Keratinocyte (primary cell): ENCODE data around the gene TUFT1. TPM values are rescaled to one million over a fixed set of nuclear protein-coding genes. Genes with fewer than 3 reads are reported as not detected.

Experiments used
- DNase-seq: peaks from one replicate; pipeline ENCODE4 v3.0.0-alpha.2; 2011; ENCODE audit warnings: low read depth, missing footprints, low spot score
- FAIRE-seq: peaks from 2 replicates; lab custom pipeline; 2011; peaks lifted over from hg19 to GRCh38; lab: Jason Lieb, UNC
- H2AFZ ChIP-seq: 2 replicates; pipeline ENCODE4 v1.6.0; 2012; ENCODE audit warnings: low read length, control low read depth, inconsistent platforms; ENCODE audit not compliant: control insufficient read depth
- H3K27ac ChIP-seq: 2 replicates; pipeline ENCODE4 v1.5.1; 2011; ENCODE audit warnings: low read length; ENCODE audit not compliant: control insufficient read depth, insufficient read depth
- H3K27me3 ChIP-seq: 3 replicates; pipeline ENCODE4 v1.6.0; 2011; ENCODE audit warnings: low read length; ENCODE audit not compliant: control insufficient read depth, insufficient read depth; ENCODE audit errors: extremely low read depth
- H3K36me3 ChIP-seq, 2 experiments: 2 replicates in 1 of 2; 3 replicates in 1 of 2; pipeline ENCODE4 v1.5.1; 2011; ENCODE audit warnings: low read length in 2 of 2, mild to moderate bottlenecking in 1 of 2; ENCODE audit not compliant: control insufficient read depth in 2 of 2, insufficient read depth in 2 of 2; ENCODE audit errors: extremely low read depth in 1 of 2
- H3K4me1 ChIP-seq: 3 replicates; pipeline ENCODE4 v1.5.1; 2011; ENCODE audit warnings: low read length; ENCODE audit not compliant: control insufficient read depth, insufficient read depth; ENCODE audit errors: extremely low read depth
- H3K4me2 ChIP-seq: 3 replicates; pipeline ENCODE4 v1.6.0; 2011; ENCODE audit warnings: low read depth, low read length; ENCODE audit not compliant: control insufficient read depth, insufficient read depth; ENCODE audit errors: extremely low read depth
- H3K4me3 ChIP-seq, 3 experiments: fragments of 200-600 bp in 1 of 3; sonication (generic) in 1 of 3; 2 replicates in 2 of 3; 3 replicates in 1 of 3; pipeline ENCODE4 v1.5.1; 2011 to 2016; ENCODE audit warnings: low read length in 3 of 3, mild to moderate bottlenecking in 3 of 3, control low read depth in 2 of 3, inconsistent platforms in 1 of 3, low read depth in 1 of 3, mixed read lengths in 1 of 3, mixed run types in 1 of 3, moderate library complexity in 1 of 3; ENCODE audit not compliant: control insufficient read depth in 2 of 3, insufficient read depth in 2 of 3; ENCODE audit errors: extremely low read depth in 1 of 3
- H3K79me2 ChIP-seq: 2 replicates; pipeline ENCODE4 v1.6.0; 2012; ENCODE audit warnings: low read length; ENCODE audit not compliant: control insufficient read depth, insufficient read depth
- H3K9ac ChIP-seq: 3 replicates; pipeline ENCODE4 v1.6.0; 2011; ENCODE audit warnings: low read length; ENCODE audit not compliant: control insufficient read depth, insufficient read depth; ENCODE audit errors: extremely low read depth
- H3K9me1 ChIP-seq: 3 replicates; pipeline ENCODE4 v1.6.0; 2011; ENCODE audit warnings: low read length; ENCODE audit not compliant: control insufficient read depth, insufficient read depth; ENCODE audit errors: extremely low read depth
- H3K9me3 ChIP-seq: 2 replicates; pipeline ENCODE4 v1.5.1; 2012; ENCODE audit warnings: low read depth, low read length; ENCODE audit not compliant: control insufficient read depth
- H4K20me1 ChIP-seq: 3 replicates; pipeline ENCODE4 v1.6.0; 2011; ENCODE audit warnings: low read length; ENCODE audit not compliant: control insufficient read depth, insufficient read depth; ENCODE audit errors: extremely low read depth
- EZH2 ChIP-seq: IDR thresholded peaks from one replicate; pipeline ENCODE4 v1.6.1; 2012; ENCODE audit warnings: inconsistent platforms, mild to moderate bottlenecking, low read length, moderate library complexity
- dilution Hi-C: fragments of 300-500 bp; cut with MboI; formaldehyde crosslinking; loops from one replicate; pipeline ENCODE4 v1.7.0; 2020; ENCODE audit warnings: low sequenced_read_pairs; ENCODE audit not compliant: extremely low pct_ligation_motif_present
- polyA plus RNA-seq, 5 experiments: library from polyadenylated mRNA; depleted of rRNA in 3 of 5; stranded (reverse) in 3 of 5; stranded (forward) in 1 of 5; unstranded in 1 of 5; fragments of >200 nt; gene quantifications; 1 replicate in 1 of 5; 2 replicates in 3 of 5; 3 replicates in 1 of 5; pipeline versions ENCODE4 v1.2.1 to v1.2.3, GENCODE V29; 2011 to 2012; ENCODE audit warnings: missing spikeins in 2 of 5, low read depth in 1 of 5, low replicate concordance in 1 of 5
- TF ChIP-seq, protein P1 (sequence below), 3 experiments: IDR thresholded peaks in 1 of 3; conservative IDR thresholded peaks in 1 of 3; optimal IDR thresholded peaks in 1 of 3; 2 replicates in 2 of 3; 3 replicates in 1 of 3; pipeline versions ENCODE3 to v1.5.1; 2011; ENCODE audit warnings: low read length in 3 of 3, mild to moderate bottlenecking in 3 of 3, moderate library complexity in 2 of 3, control low read depth in 1 of 3, inconsistent platforms in 1 of 3; ENCODE audit not compliant: insufficient read depth in 2 of 3; ENCODE audit errors: extremely low read depth in 1 of 3

TUFT1 gene
- polyA plus RNA-seq, 1 donor (not counting 4 experiments of a cell fraction or from before 2014, with no cell fraction given) = 70.0 TPM

DNA sequence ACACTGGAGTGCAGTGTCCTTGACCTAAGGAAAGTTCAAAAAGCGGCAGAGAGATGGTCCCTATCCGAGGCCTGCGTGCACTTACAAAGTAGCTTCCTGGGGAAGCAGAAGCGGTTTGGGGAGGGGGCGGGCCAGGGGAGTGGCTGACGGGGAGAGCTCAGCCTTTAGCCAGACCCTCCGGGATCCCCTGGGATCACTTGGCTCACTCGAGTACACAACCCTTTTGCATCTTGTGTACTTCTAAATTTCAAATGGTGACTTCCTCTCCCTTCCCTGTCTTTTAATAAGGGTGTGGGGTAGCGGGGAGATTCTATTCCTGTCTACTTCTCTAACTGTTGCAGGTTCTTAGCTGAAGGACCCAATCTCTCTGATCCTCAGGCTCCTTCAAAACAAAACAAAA lies 53.6 kb downstream of the TUFT1 start:
- peaks cover 2% of the 10 kb centered on the region for H3K9me1 ChIP-seq
- DNase-seq (no peak), FAIRE-seq (no peak)
- H3K4me3 ChIP-seq = no peak overlapping the region
- no peaks in the 10 kb centered on the region for H3K9me3 ChIP-seq
- no peaks in the 10 kb centered on the region for H4K20me1 ChIP-seq
- H3K27ac ChIP-seq = no peak overlapping the region
- peaks cover 12% of the 10 kb centered on the region for H3K4me1 ChIP-seq
- H3K36me3 ChIP-seq = no peaks in the 10 kb centered on the region
- H3K79me2 ChIP-seq = no peaks in the 10 kb centered on the region
- dilution Hi-C loops = no loop called here
- TF ChIP-seq EZH2 = no peak
- TF ChIP-seq, protein P1, sequence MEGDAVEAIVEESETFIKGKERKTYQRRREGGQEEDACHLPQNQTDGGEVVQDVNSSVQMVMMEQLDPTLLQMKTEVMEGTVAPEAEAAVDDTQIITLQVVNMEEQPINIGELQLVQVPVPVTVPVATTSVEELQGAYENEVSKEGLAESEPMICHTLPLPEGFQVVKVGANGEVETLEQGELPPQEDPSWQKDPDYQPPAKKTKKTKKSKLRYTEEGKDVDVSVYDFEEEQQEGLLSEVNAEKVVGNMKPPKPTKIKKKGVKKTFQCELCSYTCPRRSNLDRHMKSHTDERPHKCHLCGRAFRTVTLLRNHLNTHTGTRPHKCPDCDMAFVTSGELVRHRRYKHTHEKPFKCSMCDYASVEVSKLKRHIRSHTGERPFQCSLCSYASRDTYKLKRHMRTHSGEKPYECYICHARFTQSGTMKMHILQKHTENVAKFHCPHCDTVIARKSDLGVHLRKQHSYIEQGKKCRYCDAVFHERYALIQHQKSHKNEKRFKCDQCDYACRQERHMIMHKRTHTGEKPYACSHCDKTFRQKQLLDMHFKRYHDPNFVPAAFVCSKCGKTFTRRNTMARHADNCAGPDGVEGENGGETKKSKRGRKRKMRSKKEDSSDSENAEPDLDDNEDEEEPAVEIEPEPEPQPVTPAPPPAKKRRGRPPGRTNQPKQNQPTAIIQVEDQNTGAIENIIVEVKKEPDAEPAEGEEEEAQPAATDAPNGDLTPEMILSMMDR (optimal IDR thresholded peaks at IDR 0.05 in 1 of 3, IDR thresholded peaks at IDR 0.05 in 1 of 3, conservative IDR thresholded peaks at IDR 0.05 in 1 of 3; ENCODE audit: extremely low read depth in 1 of 3, insufficient read depth in 2 of 3, low read length in 3 of 3) = no peak
- no peaks in the 10 kb centered on the region for H3K27me3 ChIP-seq
- peak overlapping the region; percentile 67 for H2AFZ ChIP-seq
- peak overlapping the region; percentile 59 for H3K4me2 ChIP-seq
- H3K9ac ChIP-seq = no peak overlapping the region

DNA sequence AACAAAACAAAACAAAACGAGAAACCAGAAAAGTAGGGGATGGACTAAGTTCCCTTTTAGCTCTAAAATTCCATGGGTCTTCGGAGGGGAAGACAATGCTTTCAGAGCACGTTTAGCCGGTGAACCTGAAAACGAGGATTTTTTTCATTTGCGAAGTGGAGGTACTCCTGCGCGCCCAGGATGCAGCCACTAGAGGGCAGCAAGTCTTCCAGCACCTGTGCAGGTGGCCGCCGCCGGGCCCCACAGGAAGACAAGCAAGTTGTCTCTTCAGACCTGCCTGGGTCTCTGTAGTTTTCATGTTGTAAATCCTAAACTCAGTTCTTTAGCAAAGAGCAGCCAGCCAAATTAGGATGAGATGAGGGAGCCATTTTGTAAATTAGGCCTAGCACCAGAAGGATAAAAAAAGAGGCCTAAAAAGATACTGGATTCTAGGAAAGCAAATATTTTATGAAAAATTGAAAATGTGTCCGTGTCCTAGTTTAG lies 54.1 kb downstream of the TUFT1 start:
- no peaks in the 10 kb centered on the region for H3K36me3 ChIP-seq
- H3K4me1 ChIP-seq = peaks cover 12% of the 10 kb centered on the region
- TF ChIP-seq EZH2 = no peak
- TF ChIP-seq, protein P1 (optimal IDR thresholded peaks at IDR 0.05 in 1 of 3, IDR thresholded peaks at IDR 0.05 in 1 of 3, conservative IDR thresholded peaks at IDR 0.05 in 1 of 3; ENCODE audit: extremely low read depth in 1 of 3, insufficient read depth in 2 of 3, low read length in 3 of 3) = peak; percentile 91 to 95 (median 95)
- H2AFZ ChIP-seq = peak overlapping the region; percentile 67
- no peaks in the 10 kb centered on the region for H3K27me3 ChIP-seq
- H4K20me1 ChIP-seq = no peaks in the 10 kb centered on the region
- no peaks in the 10 kb centered on the region for H3K9me3 ChIP-seq
- dilution Hi-C loops = no loop called here
- peaks cover 2% of the 10 kb centered on the region for H3K9me1 ChIP-seq
- H3K79me2 ChIP-seq = no peaks in the 10 kb centered on the region
- DNase-seq = no peak
- no peak overlapping the region for H3K27ac ChIP-seq
- H3K4me3 ChIP-seq = no peak overlapping the region
- peak; percentile 65 for FAIRE-seq
- peak overlapping the region; percentile 59 for H3K4me2 ChIP-seq
- no peak overlapping the region for H3K9ac ChIP-seq
